AG09309 (cell line): ENCODE results near the gene SLC44A3.
"Not testable (repeated sequence)": the region's sequence is repeated elsewhere in the genome, so short reads cannot be mapped to it uniquely, and the experiment has no call there.

Experiments
- DNase-seq: peaks from one replicate; pipeline ENCODE4 v3.0.0-alpha.2; 2010; ENCODE audit warnings: low read depth
- H3K4me3 ChIP-seq: 2 replicates; pipeline ENCODE4 v1.5.1; 2011; ENCODE audit warnings: mild to moderate bottlenecking, low read depth, low read length, moderate library complexity; ENCODE audit not compliant: control insufficient read depth
- TF ChIP-seq, protein P1 (sequence below): IDR thresholded peaks from 2 replicates; pipeline ENCODE4 v1.5.1; 2011; ENCODE audit warnings: mild to moderate bottlenecking, low read depth, low read length, inconsistent platforms; ENCODE audit not compliant: insufficient read depth, control insufficient read depth; ENCODE audit errors: missing control alignments

The SLC44A3 gene

GRCh38 chr1:94825936-94826335, 5.8 kb downstream of the SLC44A3 start:
- TF ChIP-seq, protein P1, sequence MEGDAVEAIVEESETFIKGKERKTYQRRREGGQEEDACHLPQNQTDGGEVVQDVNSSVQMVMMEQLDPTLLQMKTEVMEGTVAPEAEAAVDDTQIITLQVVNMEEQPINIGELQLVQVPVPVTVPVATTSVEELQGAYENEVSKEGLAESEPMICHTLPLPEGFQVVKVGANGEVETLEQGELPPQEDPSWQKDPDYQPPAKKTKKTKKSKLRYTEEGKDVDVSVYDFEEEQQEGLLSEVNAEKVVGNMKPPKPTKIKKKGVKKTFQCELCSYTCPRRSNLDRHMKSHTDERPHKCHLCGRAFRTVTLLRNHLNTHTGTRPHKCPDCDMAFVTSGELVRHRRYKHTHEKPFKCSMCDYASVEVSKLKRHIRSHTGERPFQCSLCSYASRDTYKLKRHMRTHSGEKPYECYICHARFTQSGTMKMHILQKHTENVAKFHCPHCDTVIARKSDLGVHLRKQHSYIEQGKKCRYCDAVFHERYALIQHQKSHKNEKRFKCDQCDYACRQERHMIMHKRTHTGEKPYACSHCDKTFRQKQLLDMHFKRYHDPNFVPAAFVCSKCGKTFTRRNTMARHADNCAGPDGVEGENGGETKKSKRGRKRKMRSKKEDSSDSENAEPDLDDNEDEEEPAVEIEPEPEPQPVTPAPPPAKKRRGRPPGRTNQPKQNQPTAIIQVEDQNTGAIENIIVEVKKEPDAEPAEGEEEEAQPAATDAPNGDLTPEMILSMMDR = no peak
- DNase-seq = no peak
- H3K4me3 ChIP-seq = no peak overlapping the region

- no peak overlapping the region for H3K4me3 ChIP-seq
- TF ChIP-seq, protein P1 = no peak
- DNase-seq = no peak
These were observed 7.3 kb downstream of the SLC44A3 start for GRCh38 chr1:94827434-94827833.

DNA sequence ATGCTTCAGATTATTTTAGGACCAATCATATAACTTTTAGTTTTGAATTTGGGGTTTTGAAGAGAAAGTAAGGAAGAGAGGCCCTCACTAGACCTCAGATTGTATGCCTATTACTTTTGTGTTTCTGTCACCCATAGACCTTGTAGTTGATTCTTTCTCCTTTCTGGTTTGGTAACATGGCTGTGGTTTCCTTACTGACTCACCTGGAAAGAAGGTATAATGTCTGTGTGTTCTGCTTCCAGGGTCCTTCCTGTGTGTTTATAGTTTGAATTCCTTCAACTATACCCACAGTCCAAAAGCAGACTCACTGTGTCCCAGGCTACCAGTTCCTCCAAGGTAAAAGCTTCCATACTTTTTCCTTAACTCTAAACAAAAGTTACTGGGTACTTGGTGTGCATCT, 8.1 kb downstream of the SLC44A3 start:
- TF ChIP-seq, protein P1 = no peak
- no peak for DNase-seq
- H3K4me3 ChIP-seq = no peak overlapping the region

DNA sequence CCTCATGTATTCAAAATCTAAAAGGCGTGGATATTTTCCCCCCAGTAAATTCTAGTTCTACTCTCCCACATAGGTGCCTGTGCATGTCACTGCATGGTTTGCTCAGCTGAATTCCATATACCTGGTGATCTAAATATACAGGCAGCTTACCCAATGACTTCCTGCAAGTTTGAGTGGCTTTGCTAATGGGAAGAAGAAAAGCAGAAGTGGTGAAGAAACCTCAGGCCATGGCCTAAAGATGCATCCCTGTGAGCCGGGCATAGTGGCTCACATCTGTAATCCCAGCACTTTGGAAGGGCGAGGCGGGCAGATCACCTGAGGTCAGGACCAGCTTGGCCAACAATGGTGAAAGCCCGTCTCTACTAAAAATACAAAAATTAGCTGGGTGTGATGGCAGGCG, 11.5 kb downstream of the SLC44A3 start:
- DNase-seq = no peak
- no peak overlapping the region for H3K4me3 ChIP-seq
- TF ChIP-seq, protein P1 = no peak

GRCh38 chr1:94832446-94832845, 12.3 kb downstream of the SLC44A3 start:
- no peak overlapping the region for H3K4me3 ChIP-seq
- TF ChIP-seq, protein P1 = no peak

DNA sequence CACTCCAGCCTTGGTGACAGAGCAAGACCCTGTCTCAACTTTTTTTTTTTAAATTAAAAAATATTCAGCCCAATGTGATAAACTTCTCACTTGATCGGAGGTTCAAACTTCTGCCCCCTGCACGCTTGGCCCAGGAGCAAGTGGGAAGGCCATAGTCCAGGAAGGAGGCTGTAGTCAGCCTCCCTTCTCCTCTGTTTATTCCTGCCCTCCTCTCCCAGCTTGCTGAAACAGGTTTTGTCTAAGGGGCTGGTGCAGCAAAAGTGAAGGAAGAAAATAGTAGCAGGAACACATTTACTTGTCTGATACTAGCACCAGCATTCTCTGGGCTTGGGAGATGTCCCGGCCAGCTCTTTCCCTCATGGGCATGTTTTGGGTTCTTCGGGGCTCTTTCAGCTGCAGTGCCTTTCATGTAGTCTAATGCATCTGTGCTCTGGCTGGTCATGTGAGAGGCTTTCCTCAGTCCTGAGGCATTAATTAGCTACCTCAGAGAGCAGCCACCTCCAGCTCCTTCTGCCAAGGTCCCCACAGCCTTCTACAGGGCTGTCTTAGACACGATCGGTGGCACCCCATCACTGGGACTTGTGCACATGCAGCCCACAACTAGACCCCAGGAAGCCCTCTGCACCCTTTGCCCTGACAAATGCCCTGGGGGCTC, 12.9 kb downstream of the SLC44A3 start:
- TF ChIP-seq, protein P1 = no peak

More at GRCh38 chr1:94832446-94832845, 12.3 kb downstream of the SLC44A3 start:
- no peak for DNase-seq

DNA sequence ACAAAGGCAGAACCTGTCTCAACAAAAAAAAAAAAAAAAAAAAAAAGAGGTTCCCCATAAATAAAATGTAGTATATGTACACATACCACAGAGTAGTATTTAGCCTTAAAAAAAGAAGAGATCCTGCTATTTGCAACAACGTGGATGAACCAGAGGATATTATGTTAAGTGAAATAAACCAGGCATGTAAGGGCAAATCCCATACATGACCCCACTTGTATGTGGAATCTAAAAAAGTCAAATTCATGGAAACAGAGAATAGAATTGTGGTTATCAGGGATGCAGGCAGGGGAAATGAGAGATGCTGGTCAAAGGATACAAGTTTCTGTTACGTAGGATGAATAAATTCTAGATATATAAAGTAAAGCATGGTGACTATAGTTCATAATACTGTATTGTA, 16.7 kb downstream of the SLC44A3 start:
- no peak for DNase-seq
- no peak overlapping the region for H3K4me3 ChIP-seq
- TF ChIP-seq, protein P1 = no peak

More for the DNA sequence above, 12.9 kb downstream of the SLC44A3 start:
- no peak overlapping the region for H3K4me3 ChIP-seq
- no peak for DNase-seq

DNA sequence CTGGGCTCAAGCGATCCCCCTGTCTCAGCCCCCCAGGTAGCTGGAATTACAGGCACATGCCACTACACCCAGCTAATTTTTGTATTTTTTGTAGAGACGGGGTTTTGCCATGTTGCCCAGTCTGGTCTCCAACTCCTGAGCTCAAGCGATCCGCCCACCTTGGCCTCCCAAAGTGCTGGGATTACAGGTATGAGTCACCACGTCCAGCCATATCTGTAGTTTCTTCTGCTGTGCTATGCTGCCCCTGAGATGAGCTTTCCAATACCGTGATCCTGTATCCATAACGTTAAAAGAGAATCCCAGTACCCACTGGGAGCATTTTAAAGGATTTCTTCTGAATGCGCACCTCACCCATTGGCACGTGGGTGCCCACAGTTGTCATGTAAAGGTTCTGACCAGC, 20.2 kb downstream of the SLC44A3 start:
- H3K4me3 ChIP-seq, DNase-seq: not testable (repeated sequence)
